RWPE2 (cell line): ENCODE measurements around the gene SPPL3.

Source experiments
- ATAC-seq: fragments of 200-7000 bp; cut with Tn5 transposase; 3 replicates; pipeline ENCODE4 v1.9.1; 2021; ENCODE audit warnings: low read depth
- DNase-seq: peaks from one replicate; pipeline ENCODE4 v3.0.0-alpha.2; 2020; ENCODE audit warnings: low spot score
- H3K27ac ChIP-seq: fragments of 450-650 bp; 2 replicates; pipeline ENCODE4 v1.5.1; 2017; ENCODE audit warnings: mild to moderate bottlenecking; ENCODE audit not compliant: poor library complexity, severe bottlenecking
- H3K27me3 ChIP-seq: fragments of 250-450 bp; sonication (Bioruptor Pico); 2 replicates; pipeline ENCODE4 v1.5.1; 2021; ENCODE audit warnings: mild to moderate bottlenecking, moderate library complexity; ENCODE audit not compliant: insufficient read depth, poor library complexity, severe bottlenecking
- H3K36me3 ChIP-seq: fragments of 250-450 bp; sonication (Bioruptor Pico); 2 replicates; pipeline ENCODE4 v1.5.1; 2020; ENCODE audit warnings: low read depth, mild to moderate bottlenecking, moderate library complexity
- H3K4me1 ChIP-seq: fragments of 250-450 bp; sonication (Bioruptor Pico); 2 replicates; pipeline ENCODE4 v1.5.1; 2021; ENCODE audit warnings: mild to moderate bottlenecking, moderate library complexity; ENCODE audit not compliant: insufficient read depth, poor library complexity, severe bottlenecking
- H3K4me3 ChIP-seq: fragments of 250-450 bp; sonication (Bioruptor Pico); 2 replicates; pipeline ENCODE4 v1.5.1; 2021; ENCODE audit warnings: mild to moderate bottlenecking, moderate library complexity; ENCODE audit not compliant: severe bottlenecking
- H3K9me3 ChIP-seq: fragments of 250-450 bp; sonication (Bioruptor Pico); 2 replicates; pipeline ENCODE4 v1.5.1; 2021; ENCODE audit warnings: mild to moderate bottlenecking, moderate library complexity; ENCODE audit not compliant: severe bottlenecking
- TF ChIP-seq, protein P1 (sequence below): fragments of 450-650 bp; IDR thresholded peaks from one replicate; pipeline ENCODE4 v1.5.1; 2017; ENCODE audit warnings: mild to moderate bottlenecking, moderate library complexity; ENCODE audit not compliant: poor library complexity, severe bottlenecking

Gene SPPL3

DNA sequence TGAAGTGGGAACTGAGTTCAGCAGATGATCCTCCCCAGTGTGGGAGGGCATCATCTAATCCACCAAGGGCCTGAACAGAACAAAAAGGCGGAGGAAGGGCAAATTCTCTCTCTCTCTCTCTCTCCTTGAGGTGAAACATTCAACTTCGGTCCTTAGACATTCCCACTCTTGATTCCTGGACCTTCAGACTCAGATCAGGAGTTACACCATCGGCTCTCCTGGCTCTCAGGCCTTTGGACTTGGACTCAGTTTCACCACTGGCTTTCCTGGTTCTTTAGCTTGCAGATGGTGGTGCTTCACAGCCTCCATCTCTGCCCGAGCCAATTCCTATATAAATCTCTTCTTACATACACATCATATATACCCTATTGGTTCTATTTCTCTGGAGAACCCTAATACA, 73.2 kb downstream of the SPPL3 start:
- Histone ChIP-seq H3K27me3 (no peaks in the 10 kb centered on the region), H3K9me3 (no peaks in the 10 kb centered on the region), H3K36me3 (no peaks in the 10 kb centered on the region), H3K4me1 (peaks cover 17% of the 10 kb centered on the region), H3K27ac (no peak overlapping the region), H3K4me3 (no peak overlapping the region)
- DNase-seq (no peak), ATAC-seq (no peak)
- TF ChIP-seq, protein P1, sequence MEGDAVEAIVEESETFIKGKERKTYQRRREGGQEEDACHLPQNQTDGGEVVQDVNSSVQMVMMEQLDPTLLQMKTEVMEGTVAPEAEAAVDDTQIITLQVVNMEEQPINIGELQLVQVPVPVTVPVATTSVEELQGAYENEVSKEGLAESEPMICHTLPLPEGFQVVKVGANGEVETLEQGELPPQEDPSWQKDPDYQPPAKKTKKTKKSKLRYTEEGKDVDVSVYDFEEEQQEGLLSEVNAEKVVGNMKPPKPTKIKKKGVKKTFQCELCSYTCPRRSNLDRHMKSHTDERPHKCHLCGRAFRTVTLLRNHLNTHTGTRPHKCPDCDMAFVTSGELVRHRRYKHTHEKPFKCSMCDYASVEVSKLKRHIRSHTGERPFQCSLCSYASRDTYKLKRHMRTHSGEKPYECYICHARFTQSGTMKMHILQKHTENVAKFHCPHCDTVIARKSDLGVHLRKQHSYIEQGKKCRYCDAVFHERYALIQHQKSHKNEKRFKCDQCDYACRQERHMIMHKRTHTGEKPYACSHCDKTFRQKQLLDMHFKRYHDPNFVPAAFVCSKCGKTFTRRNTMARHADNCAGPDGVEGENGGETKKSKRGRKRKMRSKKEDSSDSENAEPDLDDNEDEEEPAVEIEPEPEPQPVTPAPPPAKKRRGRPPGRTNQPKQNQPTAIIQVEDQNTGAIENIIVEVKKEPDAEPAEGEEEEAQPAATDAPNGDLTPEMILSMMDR = no peak

DNA sequence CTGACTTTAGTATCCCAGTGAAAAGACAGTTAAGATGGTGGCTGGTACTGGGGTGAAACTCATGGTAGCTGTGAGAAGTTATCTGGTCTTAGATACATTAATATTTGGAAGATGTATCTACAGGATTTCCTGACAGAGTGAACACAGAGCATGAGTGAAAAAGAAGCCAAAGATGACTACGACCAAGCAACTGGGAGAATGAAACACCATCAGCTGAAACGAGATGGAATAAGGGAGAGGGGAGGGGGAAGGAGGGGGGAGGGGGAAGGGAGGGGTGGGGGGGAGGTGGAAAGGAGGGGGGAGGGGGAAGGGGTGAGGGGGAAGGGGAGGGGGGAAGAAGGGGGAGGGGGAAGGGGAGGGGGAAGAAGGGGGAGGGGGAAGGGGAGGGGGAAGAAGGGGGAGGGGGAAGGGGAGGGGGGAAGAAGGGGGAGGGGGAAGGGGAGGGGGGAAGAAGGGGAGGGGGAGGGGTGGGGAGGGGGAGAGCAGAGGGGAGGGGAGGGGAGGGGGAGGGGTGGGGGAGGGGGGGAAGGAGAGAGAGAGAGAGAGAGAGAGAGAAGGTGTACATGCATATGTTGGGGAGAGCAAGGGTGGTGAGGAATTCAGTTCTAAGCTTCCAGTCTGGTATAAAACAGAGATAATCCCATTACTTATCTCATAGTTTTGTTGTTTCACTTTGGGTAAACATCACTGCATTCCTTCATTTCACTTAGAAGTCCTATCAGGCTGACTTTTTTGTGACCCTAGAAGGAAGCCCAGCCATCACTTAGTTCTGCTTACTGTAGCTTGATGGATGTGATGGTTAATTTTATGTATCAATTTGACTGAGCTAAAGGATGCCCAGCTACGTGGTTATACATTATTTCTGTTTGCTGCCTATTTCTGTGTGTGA, 73.9 kb downstream of the SPPL3 start:
- no peak overlapping the region for H3K27ac ChIP-seq
- no peaks in the 10 kb centered on the region for H3K9me3 ChIP-seq
- DNase-seq (no peak), ATAC-seq (peak; percentile 23; the same call in 1 of the 3 replicates)
- H3K27me3 ChIP-seq = no peaks in the 10 kb centered on the region
- H3K4me3 ChIP-seq = no peak overlapping the region
- TF ChIP-seq, protein P1 = no peak
- no peaks in the 10 kb centered on the region for H3K36me3 ChIP-seq
- peaks cover 10% of the 10 kb centered on the region for H3K4me1 ChIP-seq

DNA sequence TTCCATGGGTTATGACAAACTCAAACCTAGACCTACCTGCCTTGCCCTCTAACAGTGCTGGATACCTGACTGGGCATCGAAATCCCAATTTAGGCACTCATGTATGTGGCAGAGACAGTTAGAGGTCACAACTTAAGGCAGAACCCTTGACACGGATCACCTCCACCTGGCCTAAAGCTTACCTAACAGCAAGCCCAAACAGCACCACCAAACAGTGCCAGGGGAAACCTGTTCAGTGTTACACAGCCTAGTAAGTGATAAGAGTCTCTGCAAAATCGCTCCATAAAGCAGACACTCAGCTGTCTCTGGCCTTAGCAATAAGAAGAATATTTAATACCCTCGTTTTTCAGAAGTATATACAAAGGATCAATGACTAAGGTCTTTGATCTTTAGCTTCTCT, 77.8 kb downstream of the SPPL3 start:
- peaks cover 3% of the 10 kb centered on the region for H3K4me1 ChIP-seq
- TF ChIP-seq, protein P1 = no peak
- no peak overlapping the region for H3K4me3 ChIP-seq
- no peak overlapping the region for H3K27ac ChIP-seq
- H3K9me3 ChIP-seq = no peaks in the 10 kb centered on the region
- ATAC-seq (0 out of 3 replicates have a peak, but pooled peaks have one; percentile 10), DNase-seq (no peak)
- H3K27me3 ChIP-seq = no peaks in the 10 kb centered on the region
- H3K36me3 ChIP-seq = no peaks in the 10 kb centered on the region; the same call in 1 of the 2 replicates

DNA sequence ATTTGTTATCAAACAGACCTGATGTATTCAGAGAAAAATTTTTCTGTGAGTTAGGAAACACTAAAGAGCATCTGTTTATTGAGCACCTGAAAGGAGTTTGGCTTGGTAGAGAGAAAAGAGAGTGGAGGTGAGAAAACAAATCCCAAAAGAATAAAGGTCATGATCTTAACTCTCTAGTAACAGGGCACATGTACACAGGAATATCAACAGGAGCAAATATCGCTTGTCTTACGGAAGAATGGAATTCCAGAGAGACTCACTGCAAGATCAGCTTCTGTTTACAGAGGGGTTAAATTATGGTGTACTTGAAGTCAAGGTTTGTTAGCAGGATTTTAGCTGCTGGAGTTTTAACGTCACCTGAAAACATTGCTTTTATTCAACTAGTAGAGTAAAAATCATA, 78.8 kb downstream of the SPPL3 start:
- no peak overlapping the region for H3K27ac ChIP-seq
- no peak for DNase-seq
- H3K4me1 ChIP-seq = no peaks in the 10 kb centered on the region
- TF ChIP-seq, protein P1 = no peak
- H3K9me3 ChIP-seq = no peaks in the 10 kb centered on the region
- no peaks in the 10 kb centered on the region for H3K27me3 ChIP-seq
- no peaks in the 10 kb centered on the region; the same call in 1 of the 2 replicates for H3K36me3 ChIP-seq
- no peak for ATAC-seq
- no peak overlapping the region for H3K4me3 ChIP-seq
